ENCODE data around the gene FXYD6.

FXYD6 gene

GRCh38 chr11:117908959-117909610 is 32.6 kb upstream of the FXYD6 start:
- Histone ChIP-seq H3K9ac (ENCODE audit: low read length) (no peak overlapping the region), H3K36me3 (ENCODE audit: insufficient read depth, low read length) (no peaks in the 10 kb centered on the region), H3K4me1 (ENCODE audit: insufficient read depth, low read length) (peaks cover 10% of the 10 kb centered on the region), H3K4me3 (ENCODE audit: low read depth in 1 of 2, low read length in 2 of 2) (no peak overlapping the region), H3K27ac (ENCODE audit: low read depth, low read length) (no peak overlapping the region), H3K9me3 (ENCODE audit: low read length) (no peaks in the 10 kb centered on the region), H3K27me3 (ENCODE audit: control insufficient read depth in 1 of 2, insufficient read depth in 2 of 2, low read length in 2 of 2) (no peaks in the 10 kb centered on the region)

- H3K9me3 ChIP-seq (ENCODE audit: low read length) = no peaks in the 10 kb centered on the region
- no peak overlapping the region for H3K4me3 ChIP-seq (ENCODE audit: low read depth in 1 of 2, low read length in 2 of 2)
- peaks cover 10% of the 10 kb centered on the region for H3K4me1 ChIP-seq (ENCODE audit: insufficient read depth, low read length)
- no peak overlapping the region for H3K27ac ChIP-seq (ENCODE audit: low read depth, low read length)
- no peak overlapping the region for H3K9ac ChIP-seq (ENCODE audit: low read length)
- no peaks in the 10 kb centered on the region for H3K36me3 ChIP-seq (ENCODE audit: insufficient read depth, low read length)
- H3K27me3 ChIP-seq (ENCODE audit: control insufficient read depth in 1 of 2, insufficient read depth in 2 of 2, low read length in 2 of 2) = no peaks in the 10 kb centered on the region
Observed at GRCh38 chr11:117908109-117908895, 31.8 kb upstream of the FXYD6 start.

GRCh38 chr11:117907276-117908108 is 31.0 kb upstream of the FXYD6 start:
- H3K36me3 ChIP-seq (ENCODE audit: insufficient read depth, low read length) = no peaks in the 10 kb centered on the region
- no peaks in the 10 kb centered on the region for H3K27me3 ChIP-seq (ENCODE audit: control insufficient read depth in 1 of 2, insufficient read depth in 2 of 2, low read length in 2 of 2)
- H3K9ac ChIP-seq (ENCODE audit: low read length) = no peak overlapping the region
- no peak overlapping the region for H3K27ac ChIP-seq (ENCODE audit: low read depth, low read length)
- peaks cover 10% of the 10 kb centered on the region for H3K4me1 ChIP-seq (ENCODE audit: insufficient read depth, low read length)
- no peak overlapping the region for H3K4me3 ChIP-seq (ENCODE audit: low read depth in 1 of 2, low read length in 2 of 2)
- H3K9me3 ChIP-seq (ENCODE audit: low read length) = no peaks in the 10 kb centered on the region

GRCh38 chr11:117906710-117907109 is 30.3 kb upstream of the FXYD6 start:
- H3K4me3 ChIP-seq (ENCODE audit: low read depth in 1 of 2, low read length in 2 of 2) = no peak overlapping the region
- H3K27me3 ChIP-seq (ENCODE audit: control insufficient read depth in 1 of 2, insufficient read depth in 2 of 2, low read length in 2 of 2) = no peaks in the 10 kb centered on the region
- H3K36me3 ChIP-seq (ENCODE audit: insufficient read depth, low read length) = no peaks in the 10 kb centered on the region
- no peak overlapping the region for H3K27ac ChIP-seq (ENCODE audit: low read depth, low read length)
- peaks cover 10% of the 10 kb centered on the region for H3K4me1 ChIP-seq (ENCODE audit: insufficient read depth, low read length)
- no peak overlapping the region for H3K9ac ChIP-seq (ENCODE audit: low read length)
- no peaks in the 10 kb centered on the region for H3K9me3 ChIP-seq (ENCODE audit: low read length)

GRCh38 chr11:117906126-117906525 is 29.7 kb upstream of the FXYD6 start:
- Histone ChIP-seq H3K27me3 (ENCODE audit: control insufficient read depth in 1 of 2, insufficient read depth in 2 of 2, low read length in 2 of 2) (no peaks in the 10 kb centered on the region), H3K36me3 (ENCODE audit: insufficient read depth, low read length) (no peaks in the 10 kb centered on the region), H3K9me3 (ENCODE audit: low read length) (no peaks in the 10 kb centered on the region), H3K27ac (ENCODE audit: low read depth, low read length) (no peak overlapping the region), H3K9ac (ENCODE audit: low read length) (no peak overlapping the region), H3K4me1 (ENCODE audit: insufficient read depth, low read length) (peaks cover 10% of the 10 kb centered on the region), H3K4me3 (ENCODE audit: low read depth in 1 of 2, low read length in 2 of 2) (no peak overlapping the region)

GRCh38 chr11:117905524-117905923 is 29.1 kb upstream of the FXYD6 start:
- no peaks in the 10 kb centered on the region for H3K36me3 ChIP-seq (ENCODE audit: insufficient read depth, low read length)
- no peak overlapping the region for H3K9ac ChIP-seq (ENCODE audit: low read length)
- no peak overlapping the region for H3K4me3 ChIP-seq (ENCODE audit: low read depth in 1 of 2, low read length in 2 of 2)
- H3K9me3 ChIP-seq (ENCODE audit: low read length) = no peaks in the 10 kb centered on the region
- H3K27me3 ChIP-seq (ENCODE audit: control insufficient read depth in 1 of 2, insufficient read depth in 2 of 2, low read length in 2 of 2) = no peaks in the 10 kb centered on the region
- no peak overlapping the region for H3K27ac ChIP-seq (ENCODE audit: low read depth, low read length)
- H3K4me1 ChIP-seq (ENCODE audit: insufficient read depth, low read length) = peaks cover 10% of the 10 kb centered on the region

- Histone ChIP-seq H3K4me3 (ENCODE audit: low read depth in 1 of 2, low read length in 2 of 2) (no peak overlapping the region), H3K9ac (ENCODE audit: low read length) (no peak overlapping the region), H3K9me3 (ENCODE audit: low read length) (no peaks in the 10 kb centered on the region), H3K36me3 (ENCODE audit: insufficient read depth, low read length) (no peaks in the 10 kb centered on the region), H3K4me1 (ENCODE audit: insufficient read depth, low read length) (peaks cover 10% of the 10 kb centered on the region), H3K27me3 (ENCODE audit: control insufficient read depth in 1 of 2, insufficient read depth in 2 of 2, low read length in 2 of 2) (no peaks in the 10 kb centered on the region), H3K27ac (ENCODE audit: low read depth, low read length) (no peak overlapping the region)
Observed at GRCh38 chr11:117903505-117904382, 27.3 kb upstream of the FXYD6 start.

- H3K36me3 ChIP-seq (ENCODE audit: insufficient read depth, low read length) = no peaks in the 10 kb centered on the region
- no peak overlapping the region for H3K9ac ChIP-seq (ENCODE audit: low read length)
- H3K9me3 ChIP-seq (ENCODE audit: low read length) = no peaks in the 10 kb centered on the region
- H3K27ac ChIP-seq (ENCODE audit: low read depth, low read length) = no peak overlapping the region
- H3K4me3 ChIP-seq (ENCODE audit: low read depth in 1 of 2, low read length in 2 of 2) = no peak overlapping the region
- peaks cover 4% of the 10 kb centered on the region for H3K4me1 ChIP-seq (ENCODE audit: insufficient read depth, low read length)
- H3K27me3 ChIP-seq (ENCODE audit: control insufficient read depth in 1 of 2, insufficient read depth in 2 of 2, low read length in 2 of 2) = no peaks in the 10 kb centered on the region
Observed at GRCh38 chr11:117902001-117902845, 25.8 kb upstream of the FXYD6 start.

GRCh38 chr11:117901601-117902000 is 25.1 kb upstream of the FXYD6 start:
- no peak overlapping the region for H3K9ac ChIP-seq (ENCODE audit: low read length)
- no peaks in the 10 kb centered on the region for H3K27me3 ChIP-seq (ENCODE audit: control insufficient read depth in 1 of 2, insufficient read depth in 2 of 2, low read length in 2 of 2)
- H3K36me3 ChIP-seq (ENCODE audit: insufficient read depth, low read length) = no peaks in the 10 kb centered on the region
- no peak overlapping the region for H3K4me3 ChIP-seq (ENCODE audit: low read depth in 1 of 2, low read length in 2 of 2)
- H3K4me1 ChIP-seq (ENCODE audit: insufficient read depth, low read length) = no peaks in the 10 kb centered on the region
- H3K27ac ChIP-seq (ENCODE audit: low read depth, low read length) = no peak overlapping the region
- no peaks in the 10 kb centered on the region for H3K9me3 ChIP-seq (ENCODE audit: low read length)

GRCh38 chr11:117900720-117901440 is 24.4 kb upstream of the FXYD6 start:
- Histone ChIP-seq H3K4me1 (ENCODE audit: insufficient read depth, low read length) (no peaks in the 10 kb centered on the region), H3K9ac (ENCODE audit: low read length) (no peak overlapping the region), H3K27ac (ENCODE audit: low read depth, low read length) (no peak overlapping the region), H3K36me3 (ENCODE audit: insufficient read depth, low read length) (no peaks in the 10 kb centered on the region), H3K9me3 (ENCODE audit: low read length) (no peaks in the 10 kb centered on the region), H3K27me3 (ENCODE audit: control insufficient read depth in 1 of 2, insufficient read depth in 2 of 2, low read length in 2 of 2) (no peaks in the 10 kb centered on the region), H3K4me3 (ENCODE audit: low read depth in 1 of 2, low read length in 2 of 2) (no peak overlapping the region)

All from muscle layer of colon (tissue), 2 donors.